Left renal cortex interstitium (tissue), 4 donors: Measurements from ENCODE around the gene ARID3A. TPM values are rescaled to one million over a fixed set of nuclear protein-coding genes. Genes with fewer than 3 reads are reported as not detected.
"Not testable (repeated sequence)": the region's sequence is repeated elsewhere in the genome, so short reads cannot be mapped to it uniquely, and the experiment has no call there.

Experiments
- DNase-seq, 4 donors: peaks; one replicate each; pipeline ENCODE4 v3.0.0-alpha.2; 2013; ENCODE audit warnings: low read depth in 4 of 4, low spot score in 2 of 4, missing footprints in 1 of 4
- polyA plus RNA-seq, 4 donors: library from polyadenylated mRNA; unstranded; fragments of 120-200 nt; gene quantifications; one replicate each; pipeline ENCODE4 v1.2.1, GENCODE V29; 2013; ENCODE audit not compliant: insufficient read length in 4 of 4

The ARID3A gene
- 10 to 100 TPM; 16.3 to 37.2 (median 29.1) TPM for polyA plus RNA-seq

- DNase-seq: peak in 1 of 4 donors; percentile 83
These were observed at the start of gene ARID3A for GRCh38 chr19:925526-926322. ARID3A (plus strand) TSS chr19:926035; CDS start chr19:929529, 3,494 bp downstream.

- DNase-seq: no peak
These were observed 49.7 kb upstream of the ARID3A start for GRCh38 chr19:876089-876488.

GRCh38 chr19:876780-877314 is 49.0 kb upstream of the ARID3A start:
- no peak for DNase-seq

GRCh38 chr19:877992-878660 is 47.7 kb upstream of the ARID3A start:
- DNase-seq: not testable (repeated sequence)

- DNase-seq: not testable (repeated sequence)
These were observed 46.9 kb upstream of the ARID3A start for GRCh38 chr19:878751-879561.

- no peak for DNase-seq
These were observed 46.0 kb upstream of the ARID3A start for GRCh38 chr19:879711-880438.

GRCh38 chr19:881385-882071 is 44.3 kb upstream of the ARID3A start:
- DNase-seq: no peak

GRCh38 chr19:882871-883497 is 42.9 kb upstream of the ARID3A start:
- DNase-seq: no peak

- DNase-seq: no peak
These were observed 42.1 kb upstream of the ARID3A start for GRCh38 chr19:883661-884211.

- DNase-seq: no peak
These were observed 41.2 kb upstream of the ARID3A start for GRCh38 chr19:884420-885211.

- DNase-seq: no peak
These were observed 40.2 kb upstream of the ARID3A start for GRCh38 chr19:885536-886224.

GRCh38 chr19:887072-887471 is 38.8 kb upstream of the ARID3A start:
- no peak for DNase-seq

GRCh38 chr19:887599-887998 is 38.2 kb upstream of the ARID3A start:
- DNase-seq: no peak

GRCh38 chr19:888581-889385 is 37.1 kb upstream of the ARID3A start:
- DNase-seq: no peak

GRCh38 chr19:889662-890295 is 36.1 kb upstream of the ARID3A start:
- no peak for DNase-seq

- DNase-seq: no peak
These were observed 35.0 kb upstream of the ARID3A start for GRCh38 chr19:890831-891230.
